ENCODE results near the gene CREBBP. TPM values are rescaled to one million over a fixed set of nuclear protein-coding genes. Genes with fewer than 3 reads are reported as not detected.

Gene CREBBP
- total RNA-seq, 2 experiments from 2014 or later = 72.9 to 75.8 TPM

- DNase-seq = no peak
- peaks cover 17% of the 10 kb centered on the region for H3K36me3 Mint-ChIP-seq
- no peak overlapping the region for H3K4me3 Mint-ChIP-seq
- H3K9me3 Mint-ChIP-seq = no peaks in the 10 kb centered on the region
- POLR2A ChIA-PET = no interaction called here
- peaks cover 77% of the 10 kb centered on the region for H3K4me1 Mint-ChIP-seq
- H3K27me3 Mint-ChIP-seq = peaks cover 6% of the 10 kb centered on the region
- no peak for ATAC-seq (ENCODE audit: low read depth)
- H3K27ac Mint-ChIP-seq = no peak overlapping the region
Observed at GRCh38 chr16:3821184-3821583, 59.3 kb downstream of the CREBBP start.

DNA sequence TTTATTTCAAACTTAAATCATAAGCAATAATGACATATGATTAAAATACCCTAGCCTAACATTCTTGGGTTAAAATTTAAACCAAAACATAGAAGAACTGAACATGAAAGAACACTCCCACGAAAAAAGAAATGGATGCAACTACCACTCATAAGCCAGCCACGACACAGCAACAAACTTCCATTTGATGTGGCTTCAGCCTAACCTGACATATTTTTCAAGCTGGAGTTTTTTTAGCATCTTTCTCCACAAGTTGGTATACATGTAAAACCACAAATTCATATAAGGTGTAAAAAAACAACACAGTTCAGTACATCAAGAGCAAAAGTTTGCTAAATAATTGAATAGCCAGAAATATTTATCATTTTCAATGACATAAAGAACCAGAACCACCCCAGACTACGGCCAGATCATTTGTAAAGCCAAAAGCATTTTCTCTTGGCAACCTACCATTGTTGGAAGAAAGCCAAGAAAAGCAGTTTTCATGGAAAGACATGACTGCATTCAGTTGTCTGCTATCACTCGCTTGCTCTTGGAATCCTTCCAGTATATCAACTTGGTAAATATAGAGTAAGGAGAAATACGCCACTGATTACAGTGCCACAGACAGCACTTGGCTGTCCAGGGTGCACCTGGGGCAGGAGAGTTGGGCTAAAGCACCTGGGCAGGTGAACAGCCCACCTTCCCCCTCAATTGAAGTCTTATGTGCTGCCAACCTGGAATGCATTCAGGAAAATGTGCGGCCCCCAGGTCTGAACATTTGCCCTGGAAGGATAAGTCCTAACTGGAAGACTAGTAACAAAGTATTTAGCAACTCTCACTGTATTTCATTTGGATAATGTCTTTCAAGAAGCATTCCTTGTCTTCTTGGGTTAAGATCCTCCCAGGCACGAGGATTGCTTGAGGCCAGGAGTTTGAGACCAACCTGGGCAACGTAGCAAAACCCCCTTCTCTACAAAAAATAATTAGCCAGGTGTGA lies 60.5 kb downstream of the CREBBP start:
- peaks cover 68% of the 10 kb centered on the region for H3K4me1 Mint-ChIP-seq
- no peak for ATAC-seq (ENCODE audit: low read depth)
- H3K36me3 Mint-ChIP-seq = peaks cover 15% of the 10 kb centered on the region
- POLR2A ChIA-PET = no interaction called here
- H3K27me3 Mint-ChIP-seq = peaks cover 6% of the 10 kb centered on the region
- H3K9me3 Mint-ChIP-seq = no peaks in the 10 kb centered on the region
- peak overlapping the region; percentile 23 for H3K4me3 Mint-ChIP-seq
- DNase-seq = no peak
- no peak overlapping the region for H3K27ac Mint-ChIP-seq

GRCh38 chr16:3819175-3819527 lies 61.4 kb downstream of the CREBBP start:
- Mint-ChIP-seq H3K36me3 (peaks cover 11% of the 10 kb centered on the region), H3K27me3 (peaks cover 6% of the 10 kb centered on the region), H3K4me3 (peak overlapping the region; percentile 34), H3K9me3 (no peaks in the 10 kb centered on the region), H3K4me1 (peaks cover 59% of the 10 kb centered on the region), H3K27ac (no peak overlapping the region)
- no peak for ATAC-seq (ENCODE audit: low read depth)
- DNase-seq = no peak
- POLR2A ChIA-PET = no interaction called here

DNA sequence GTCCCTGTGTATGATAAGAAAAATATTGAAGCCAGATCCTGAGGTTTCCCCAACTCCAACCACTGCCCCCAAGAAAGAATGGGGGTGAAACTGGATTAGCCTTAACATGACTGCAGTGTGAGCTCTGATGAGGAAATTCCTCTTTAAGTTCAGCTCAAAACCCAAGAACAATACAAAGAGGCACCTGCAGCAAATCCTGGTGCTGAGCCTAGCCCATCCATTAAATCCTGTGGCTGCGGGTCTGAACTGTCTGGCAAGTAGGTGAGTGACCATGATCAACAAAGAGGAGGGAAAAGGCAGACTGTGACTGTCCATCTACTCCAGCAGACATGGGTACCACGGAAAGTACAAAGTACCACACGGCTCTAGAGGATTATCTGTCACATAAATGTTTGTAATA lies 64.2 kb downstream of the CREBBP start:
- Mint-ChIP-seq H3K4me1 (peaks cover 39% of the 10 kb centered on the region), H3K27ac (no peak overlapping the region), H3K27me3 (peaks cover 6% of the 10 kb centered on the region), H3K4me3 (no peak overlapping the region), H3K36me3 (peaks cover 12% of the 10 kb centered on the region), H3K9me3 (no peaks in the 10 kb centered on the region)
- POLR2A ChIA-PET = no interaction called here
- ATAC-seq (ENCODE audit: low read depth) (no peak), DNase-seq (no peak)

DNA sequence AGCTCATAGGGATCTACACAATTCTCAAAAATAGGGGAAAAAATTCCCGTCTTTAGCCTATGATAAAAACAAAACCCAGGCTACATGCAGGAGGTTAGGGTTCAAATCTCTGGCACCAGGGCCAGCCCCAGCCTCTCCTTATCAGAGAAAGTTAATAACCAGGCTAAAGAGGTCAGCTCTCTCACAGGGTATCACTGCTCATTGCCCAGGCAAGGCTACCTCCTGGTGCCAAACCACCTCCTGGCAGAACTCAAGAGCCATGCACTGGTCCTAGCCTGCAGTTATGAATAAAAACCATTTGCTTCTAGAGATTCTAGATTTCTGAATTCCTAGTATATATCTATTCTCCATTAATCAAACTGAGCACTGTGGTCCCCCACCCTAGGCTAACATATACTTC lies 65.8 kb downstream of the CREBBP start:
- Mint-ChIP-seq H3K36me3 (peaks cover 18% of the 10 kb centered on the region), H3K9me3 (no peaks in the 10 kb centered on the region), H3K27ac (no peak overlapping the region), H3K4me3 (no peak overlapping the region), H3K4me1 (peaks cover 48% of the 10 kb centered on the region), H3K27me3 (peaks cover 6% of the 10 kb centered on the region)
- no peak for ATAC-seq (ENCODE audit: low read depth)
- POLR2A ChIA-PET = no interaction called here
- no peak for DNase-seq

DNA sequence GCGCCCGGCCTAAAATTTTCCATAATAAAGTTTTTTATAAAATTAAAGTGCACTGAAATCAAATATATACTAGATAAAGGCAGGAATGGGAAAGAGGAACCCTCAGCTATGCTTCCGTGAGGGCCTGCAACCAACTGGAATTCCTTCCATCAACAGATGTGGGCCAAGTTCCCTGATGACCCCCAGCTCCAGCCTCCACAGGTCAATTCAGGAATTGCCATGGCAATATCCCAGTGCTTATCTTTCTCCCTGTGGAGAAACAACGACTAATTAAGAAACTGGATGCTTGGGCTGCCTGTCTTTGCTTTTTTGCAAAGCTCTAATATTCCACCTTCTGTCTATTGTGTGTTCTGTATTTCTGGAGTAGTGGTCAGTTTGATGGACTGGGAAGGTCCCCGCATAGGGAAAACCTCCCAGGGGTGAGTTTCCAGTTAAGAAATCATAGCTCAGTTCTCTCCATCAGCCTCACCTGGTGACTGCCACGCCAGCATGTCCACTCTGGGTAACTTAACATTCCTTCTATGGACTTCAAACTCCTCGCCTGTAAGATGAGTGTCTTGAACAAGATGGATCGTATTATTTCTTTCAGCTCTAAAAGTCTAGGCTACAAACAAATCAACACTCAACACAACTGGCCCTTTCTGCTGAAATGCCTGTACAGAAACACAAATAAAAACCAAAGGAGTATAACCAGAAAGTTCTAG lies 67.9 kb downstream of the CREBBP start:
- POLR2A ChIA-PET = no interaction called here

DNA sequence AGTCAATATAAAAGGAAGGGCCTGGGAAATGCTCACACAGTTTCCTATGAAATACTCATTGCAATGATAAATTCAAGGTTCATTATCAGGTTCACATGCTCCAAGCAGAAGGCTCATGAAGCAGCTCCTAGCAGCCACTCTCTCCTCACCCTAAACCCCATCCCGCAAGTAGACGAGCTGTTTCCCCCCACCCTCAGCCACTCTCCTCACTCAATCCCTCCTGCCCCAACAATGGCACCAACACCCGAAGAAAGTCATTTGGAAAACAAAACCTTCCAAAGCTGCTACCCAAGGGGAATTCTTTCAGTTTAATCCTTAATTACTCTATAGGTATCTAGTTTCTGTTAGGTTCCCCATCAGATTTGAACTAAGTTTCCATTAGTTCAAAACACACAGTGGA lies 69.7 kb downstream of the CREBBP start:
- peaks cover 38% of the 10 kb centered on the region for H3K36me3 Mint-ChIP-seq
- H3K4me3 Mint-ChIP-seq = no peak overlapping the region
- no peaks in the 10 kb centered on the region for H3K27me3 Mint-ChIP-seq
- H3K4me1 Mint-ChIP-seq = peaks cover 48% of the 10 kb centered on the region
- H3K9me3 Mint-ChIP-seq = no peaks in the 10 kb centered on the region
- no peak for DNase-seq
- POLR2A ChIA-PET = no interaction called here
- no peak for ATAC-seq (ENCODE audit: low read depth)
- no peak overlapping the region for H3K27ac Mint-ChIP-seq

More for the DNA sequence above, 67.9 kb downstream of the CREBBP start:
- ATAC-seq (ENCODE audit: low read depth) (no peak), DNase-seq (no peak)
- no peak overlapping the region for H3K4me3 Mint-ChIP-seq
- peaks cover 44% of the 10 kb centered on the region for H3K4me1 Mint-ChIP-seq
- no peaks in the 10 kb centered on the region for H3K9me3 Mint-ChIP-seq
- peaks cover 28% of the 10 kb centered on the region for H3K36me3 Mint-ChIP-seq
- no peak overlapping the region for H3K27ac Mint-ChIP-seq
- peaks cover 5% of the 10 kb centered on the region for H3K27me3 Mint-ChIP-seq

DNA sequence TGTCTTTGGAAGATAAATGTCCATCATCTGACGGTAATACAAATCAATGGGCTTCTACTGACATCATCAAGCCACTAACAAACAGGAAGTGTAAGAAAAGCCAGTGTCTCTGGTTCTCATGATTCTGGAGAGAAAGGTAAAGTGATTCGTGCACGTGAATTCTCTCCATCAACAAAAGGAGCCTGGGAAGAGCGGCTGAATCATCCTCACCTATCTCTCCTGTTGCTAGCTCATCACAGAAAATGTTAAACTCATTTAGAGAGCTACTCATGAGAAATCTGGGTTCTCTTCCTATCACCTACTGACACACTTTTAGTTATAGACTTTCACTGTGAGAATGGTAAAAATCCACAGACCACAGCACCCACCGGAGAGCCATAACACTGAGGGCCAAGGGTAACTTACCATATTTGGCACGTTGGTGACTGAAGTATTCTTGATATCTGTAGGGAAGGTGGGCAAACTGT lies 70.3 kb downstream of the CREBBP start:
- DNase-seq (no peak), ATAC-seq (ENCODE audit: low read depth) (peak; percentile 11)
- peaks cover 48% of the 10 kb centered on the region for H3K4me1 Mint-ChIP-seq
- peak overlapping the region; percentile 19 for H3K27ac Mint-ChIP-seq
- no peaks in the 10 kb centered on the region for H3K9me3 Mint-ChIP-seq
- peaks cover 38% of the 10 kb centered on the region for H3K36me3 Mint-ChIP-seq
- H3K27me3 Mint-ChIP-seq = no peaks in the 10 kb centered on the region
- H3K4me3 Mint-ChIP-seq = no peak overlapping the region
- POLR2A ChIA-PET = no interaction called here

- Mint-ChIP-seq H3K9me3 (no peaks in the 10 kb centered on the region), H3K4me1 (peaks cover 58% of the 10 kb centered on the region), H3K4me3 (no peak overlapping the region), H3K27ac (peak overlapping the region; percentile 15), H3K36me3 (peaks cover 40% of the 10 kb centered on the region), H3K27me3 (no peaks in the 10 kb centered on the region)
- no peak for ATAC-seq (ENCODE audit: low read depth)
- DNase-seq = no peak
- POLR2A ChIA-PET = no interaction called here
Observed at GRCh38 chr16:3808308-3809063, 72.0 kb downstream of the CREBBP start.

GRCh38 chr16:3807425-3808123 lies 72.9 kb downstream of the CREBBP start:
- peak; percentile 50 for ATAC-seq (ENCODE audit: low read depth)
- no peaks in the 10 kb centered on the region for H3K9me3 Mint-ChIP-seq
- peaks cover 42% of the 10 kb centered on the region for H3K36me3 Mint-ChIP-seq
- DNase-seq = no peak
- peak overlapping the region; percentile 47 for H3K4me3 Mint-ChIP-seq
- H3K27me3 Mint-ChIP-seq = no peaks in the 10 kb centered on the region
- POLR2A ChIA-PET = no interaction called here
- peak overlapping the region; percentile 57 for H3K27ac Mint-ChIP-seq
- H3K4me1 Mint-ChIP-seq = peaks cover 57% of the 10 kb centered on the region

DNA sequence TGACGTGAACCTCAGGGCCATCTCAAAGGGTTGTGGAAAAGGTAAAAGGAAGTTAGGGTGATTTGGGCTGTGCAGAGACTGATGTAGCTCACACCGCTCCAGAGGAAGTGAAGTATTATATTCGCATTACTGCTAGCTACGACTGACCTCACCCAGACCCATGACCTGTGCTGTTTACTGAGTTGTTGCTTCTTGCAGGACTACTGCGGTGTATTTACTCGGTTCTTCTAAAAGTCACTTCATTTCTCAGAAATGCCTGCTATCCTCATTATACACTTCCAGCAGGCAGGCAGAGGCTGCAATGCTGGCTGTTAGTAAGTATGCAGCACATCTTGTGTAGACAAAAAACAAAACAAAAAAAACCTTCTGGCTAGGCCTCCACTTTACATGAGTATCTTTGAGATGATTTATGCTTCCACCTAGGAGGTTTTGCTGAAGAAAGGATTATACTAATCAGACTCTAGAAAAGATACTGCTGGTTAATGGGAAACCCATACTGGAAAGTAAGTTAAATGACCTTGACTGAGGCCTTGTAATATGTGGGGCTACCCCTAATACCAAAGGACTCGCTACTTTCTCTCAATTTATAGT lies 76.0 kb downstream of the CREBBP start:
- peaks cover 46% of the 10 kb centered on the region for H3K36me3 Mint-ChIP-seq
- H3K27ac Mint-ChIP-seq = peak overlapping the region; percentile 17
- H3K4me1 Mint-ChIP-seq = peaks cover 52% of the 10 kb centered on the region
- no peak overlapping the region for H3K4me3 Mint-ChIP-seq
- DNase-seq (no peak), ATAC-seq (ENCODE audit: low read depth) (no peak)
- no peaks in the 10 kb centered on the region for H3K27me3 Mint-ChIP-seq
- POLR2A ChIA-PET = no interaction called here
- H3K9me3 Mint-ChIP-seq = no peaks in the 10 kb centered on the region

DNA sequence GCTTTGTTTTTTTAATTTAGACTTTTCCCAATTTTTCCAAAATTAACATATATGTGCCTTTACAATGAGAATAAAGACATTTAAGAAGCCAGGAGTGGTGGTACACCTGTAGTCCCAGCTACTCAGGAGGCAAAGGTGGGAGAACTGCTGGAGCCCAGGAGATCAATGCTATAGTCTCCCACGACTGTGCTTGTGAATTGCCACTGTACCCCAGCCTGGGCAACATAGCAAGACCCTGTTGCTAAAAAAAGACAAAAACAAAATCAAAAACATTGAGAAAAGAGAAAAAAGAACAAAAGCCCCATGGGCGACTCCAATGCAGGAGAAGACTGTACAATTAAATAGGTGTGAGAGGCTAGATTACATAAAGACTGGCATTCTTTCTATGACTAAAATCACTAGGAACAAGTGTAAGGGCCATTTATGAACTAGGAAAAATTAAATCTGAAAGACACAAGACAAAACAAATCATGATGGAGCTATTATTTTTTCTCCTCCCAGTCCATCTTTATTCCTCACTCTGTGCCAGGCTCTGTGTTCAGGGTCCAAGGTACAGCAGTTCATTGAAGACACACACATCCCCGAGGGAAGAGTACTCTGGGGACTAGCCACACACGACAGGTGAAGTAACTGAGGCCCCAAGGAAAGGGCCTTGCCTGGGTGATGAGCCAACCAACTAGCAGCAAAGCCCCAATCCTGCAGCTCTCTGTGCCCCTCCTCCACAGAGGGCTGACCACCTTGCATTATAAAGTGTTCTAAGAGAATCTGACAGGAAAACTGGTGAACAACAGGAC lies 79.8 kb downstream of the CREBBP start:
- DNase-seq = no peak
- Mint-ChIP-seq H3K36me3 (peaks cover 25% of the 10 kb centered on the region), H3K27ac (no peak overlapping the region), H3K4me1 (peaks cover 53% of the 10 kb centered on the region), H3K9me3 (no peaks in the 10 kb centered on the region), H3K27me3 (no peaks in the 10 kb centered on the region), H3K4me3 (no peak overlapping the region)
- ATAC-seq (ENCODE audit: low read depth) = no peak
- POLR2A ChIA-PET = no interaction called here
